ENCODE measurements around the gene CHFR.
"Not testable (repeated sequence)": the region's sequence is repeated elsewhere in the genome, so short reads cannot be mapped to it uniquely, and the experiment has no call there.

Gene CHFR

DNA sequence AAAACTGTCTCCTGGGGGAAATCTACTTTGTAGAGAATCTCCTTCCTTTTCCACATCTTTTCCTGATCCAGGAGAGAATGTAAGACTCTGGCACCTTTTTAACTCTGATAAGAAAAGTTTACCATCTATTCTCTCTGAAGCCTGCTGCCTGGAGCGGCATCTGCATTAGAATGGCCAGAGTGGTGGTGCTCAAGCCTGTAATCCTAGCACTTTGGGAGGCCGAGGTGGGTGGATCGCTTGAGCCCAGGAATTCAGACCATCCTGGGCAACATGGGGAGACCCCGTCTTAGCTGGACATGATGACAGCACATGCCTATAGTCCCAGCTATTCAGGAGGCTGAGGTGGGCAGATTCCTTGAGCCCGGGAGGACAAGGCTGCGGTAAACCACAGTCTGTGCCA lies 1.4 kb upstream of the CHFR start:
- H3K4me3 ChIP-seq: peak overlapping the region in 8 of 10 experiments; percentile 80 to 98 (median 88); a peak in 7 of 20 replicates
- no peak overlapping the region; a peak in 1 of 22 replicates for H3K9ac ChIP-seq
- H3K27me3 ChIP-seq: no peaks in the 10 kb centered on the region
- peaks cover 23 to 34% (median 28%) of the 10 kb centered on the region in 11 experiments for H3K36me3 ChIP-seq
- peak overlapping the region in 7 of 11 experiments; percentile 81 to 92 (median 86); a peak in 7 of 22 replicates for H3K4me2 ChIP-seq
- H3K9me3 ChIP-seq (replicated peaks in 1 of 11): peaks cover 39 to 90% (median 68%) of the 10 kb centered on the region in 11 experiments
- peak overlapping the region in 1 of 11 experiments; percentile 98; a peak in 1 of 22 replicates for H3K27ac ChIP-seq
- H4K20me1 ChIP-seq: no peaks in the 10 kb centered on the region
- no peak for TF ChIP-seq Cebpa-rat (IDR thresholded peaks at IDR 0.05)
- H3K4me1 ChIP-seq: peaks cover 0 to 11% (median 8%) of the 10 kb centered on the region in 10 experiments; a peak in 8 of 20 replicates

DNA sequence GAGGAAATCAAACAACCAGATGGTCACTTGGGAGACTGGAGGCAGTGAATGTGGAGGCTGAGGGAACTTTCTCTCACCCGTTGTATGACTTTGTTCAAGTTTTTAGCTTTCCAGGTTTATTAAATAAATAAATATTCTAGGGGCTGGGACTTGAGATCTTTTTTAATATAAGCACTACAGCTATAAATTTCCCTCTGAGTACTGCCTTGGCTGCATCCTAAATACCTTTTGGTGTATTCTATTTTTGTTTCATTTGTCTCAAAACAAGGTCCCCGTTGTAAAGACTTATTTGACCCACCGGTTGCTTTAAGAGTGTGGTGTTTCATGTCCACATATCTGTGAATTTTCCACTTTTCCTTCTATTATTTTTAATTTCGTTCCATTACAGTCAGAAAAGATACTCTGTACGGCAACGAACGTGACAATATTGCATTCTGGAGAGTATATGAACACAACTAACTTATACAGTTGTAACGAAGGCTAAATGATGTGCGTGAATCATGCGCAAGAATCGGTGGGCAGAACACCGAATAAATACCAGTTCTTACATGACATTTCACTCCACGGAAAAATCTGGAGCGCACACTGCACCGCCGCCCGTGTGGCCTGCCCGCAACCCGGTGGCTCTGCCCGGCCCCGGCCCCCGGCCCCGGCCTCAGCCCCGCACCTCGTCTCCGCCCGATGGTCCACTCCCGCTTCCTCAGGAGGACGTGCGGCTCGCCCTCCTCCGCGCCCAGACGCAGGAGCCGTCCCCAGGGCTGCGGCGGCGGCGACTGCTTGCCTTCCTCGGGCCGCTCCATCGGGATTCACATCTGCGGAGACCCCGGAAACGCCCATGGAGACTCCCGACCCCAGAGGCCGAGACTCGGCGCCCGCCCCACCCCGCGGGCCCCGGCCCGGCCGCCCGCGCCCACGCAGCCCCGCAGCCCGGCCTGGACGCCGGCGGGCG lies 602 bp downstream of the CHFR start:
- Histone ChIP-seq H3K27me3 (no peaks in the 10 kb centered on the region), H3K4me2 (peak overlapping the region; percentile 52 to 84 (median 69))

DNA sequence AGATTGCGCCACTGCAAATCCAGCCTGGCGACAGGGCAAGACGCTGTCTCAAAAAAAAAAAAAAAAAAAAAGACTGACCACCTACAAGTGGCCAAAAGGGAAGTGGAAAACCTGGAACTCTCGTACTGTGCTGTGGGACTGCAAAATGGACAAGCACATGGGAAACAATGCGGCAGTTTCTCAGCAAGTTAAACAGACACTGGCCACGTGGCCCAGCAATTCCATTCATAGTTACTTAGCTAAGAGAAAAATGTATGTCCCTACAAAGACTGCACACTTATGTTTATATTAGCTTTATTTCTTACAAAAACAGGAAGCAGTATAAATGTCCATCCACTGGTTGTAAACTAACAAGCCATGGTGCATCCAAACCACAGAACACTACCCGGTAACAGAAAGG lies 5.6 kb downstream of the CHFR start:
- Histone ChIP-seq H4K20me1 (peaks cover 0 to 61% (median 4%) of the 10 kb centered on the region in 11 experiments; a peak in 10 of 22 replicates), H3K4me2 (peak overlapping the region in 2 of 11 experiments; percentile 12 to 47; a peak in 4 of 22 replicates), H3K27ac (no peak overlapping the region), H3K9me3 (replicated peaks in 1 of 11) (peaks cover 24 to 75% (median 63%) of the 10 kb centered on the region in 11 experiments), H3K9ac (no peak overlapping the region), H3K4me3 (no peak overlapping the region), H3K27me3 (no peaks in the 10 kb centered on the region), H3K36me3 (peaks cover 86 to 99% (median 93%) of the 10 kb centered on the region in 11 experiments), H3K4me1 (peaks cover 0 to 22% (median 0%) of the 10 kb centered on the region in 10 experiments; a peak in 5 of 20 replicates)
- TF ChIP-seq Cebpa-rat (IDR thresholded peaks at IDR 0.05): no peak

More for the DNA sequence above, 602 bp downstream of the CHFR start:
- no peak for TF ChIP-seq Cebpa-rat (IDR thresholded peaks at IDR 0.05)
- Histone ChIP-seq H4K20me1 (peaks cover 0 to 13% (median 0%) of the 10 kb centered on the region in 11 experiments; a peak in 10 of 22 replicates), H3K4me3 (peak overlapping the region; percentile 80 to 98 (median 89)), H3K27ac (peak overlapping the region; percentile 93 to 99 (median 97)), H3K9ac (peak overlapping the region; percentile 82 to 97 (median 92)), H3K4me1 (peaks cover 0 to 23% (median 8%) of the 10 kb centered on the region in 10 experiments; a peak in 11 of 20 replicates), H3K9me3 (replicated peaks in 1 of 11) (peaks cover 57 to 94% (median 77%) of the 10 kb centered on the region in 11 experiments), H3K36me3 (peaks cover 43 to 55% (median 46%) of the 10 kb centered on the region in 11 experiments)

DNA sequence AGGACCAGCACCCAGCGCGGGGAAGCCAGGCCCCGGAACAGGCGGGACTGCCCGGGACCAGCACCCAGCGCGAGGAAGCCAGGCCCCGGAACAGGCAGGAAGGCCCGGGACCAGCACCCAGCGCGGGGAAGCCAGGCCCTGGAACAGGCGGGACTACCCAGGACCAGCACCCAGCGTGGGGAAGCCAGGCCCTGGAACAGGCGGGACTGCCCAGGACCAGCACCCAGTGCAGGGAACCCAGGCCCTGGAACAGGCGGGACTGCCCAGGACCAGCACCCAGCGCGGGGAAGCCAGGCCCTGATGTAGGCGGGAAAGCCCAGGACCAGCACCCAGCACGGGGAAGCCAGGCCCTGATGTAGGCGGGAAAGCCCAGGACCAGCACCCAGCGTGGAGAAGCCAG lies 12.8 kb downstream of the CHFR start:
- H3K4me1 ChIP-seq; H3K9me3 ChIP-seq (replicated peaks in 1 of 11); H3K4me3 ChIP-seq; H3K4me2 ChIP-seq; H3K27me3 ChIP-seq; H3K27ac ChIP-seq: not testable (repeated sequence)
- H3K36me3 ChIP-seq: peaks cover 93 to 100% (median 100%) of the 10 kb centered on the region in 11 experiments
- peak overlapping the region in 3 of 11 experiments; percentile 9 to 29 (median 12); a peak in 1 of 22 replicates for H3K9ac ChIP-seq
- H4K20me1 ChIP-seq: peaks cover 0 to 84% (median 31%) of the 10 kb centered on the region in 11 experiments; a peak in 17 of 22 replicates

DNA sequence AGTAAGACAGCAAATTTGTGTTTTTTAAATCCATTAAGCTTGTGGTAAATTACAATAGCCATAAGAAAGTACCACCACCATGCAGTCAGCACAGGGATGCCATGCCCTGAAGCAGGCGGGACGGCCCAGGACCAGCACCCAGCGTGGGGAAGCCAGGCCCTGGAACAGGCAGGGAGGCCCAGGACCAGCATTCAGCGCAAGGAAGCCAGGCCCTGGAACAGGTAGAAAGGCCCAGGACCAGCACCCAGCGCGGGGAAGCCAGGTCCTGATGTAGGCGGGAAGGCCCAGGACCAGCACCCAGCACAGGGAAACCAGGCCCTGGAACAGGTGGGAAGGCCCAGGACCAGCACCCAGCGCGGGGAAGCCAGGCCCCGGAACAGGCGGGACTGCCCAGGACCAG lies 13.2 kb downstream of the CHFR start:
- Histone ChIP-seq H3K27me3 (no peaks in the 10 kb centered on the region), H3K4me3 (no peak overlapping the region), H3K9me3 (replicated peaks in 1 of 11) (0 out of 22 replicates have a peak, but pooled peaks cover 0 to 3% (median 0%) of the 10 kb centered on the region in 11 experiments), H3K4me2 (no peak overlapping the region), H3K9ac (peak overlapping the region in 3 of 11 experiments; percentile 9 to 29 (median 12); a peak in 1 of 22 replicates), H3K36me3 (peaks cover 92 to 100% (median 100%) of the 10 kb centered on the region in 11 experiments), H3K4me1 (peaks cover 0 to 6% (median 0%) of the 10 kb centered on the region in 10 experiments; a peak in 6 of 20 replicates), H4K20me1 (peaks cover 0 to 84% (median 31%) of the 10 kb centered on the region in 11 experiments; a peak in 17 of 22 replicates), H3K27ac (no peak overlapping the region)
- TF ChIP-seq Cebpa-rat (IDR thresholded peaks at IDR 0.05): no peak

DNA sequence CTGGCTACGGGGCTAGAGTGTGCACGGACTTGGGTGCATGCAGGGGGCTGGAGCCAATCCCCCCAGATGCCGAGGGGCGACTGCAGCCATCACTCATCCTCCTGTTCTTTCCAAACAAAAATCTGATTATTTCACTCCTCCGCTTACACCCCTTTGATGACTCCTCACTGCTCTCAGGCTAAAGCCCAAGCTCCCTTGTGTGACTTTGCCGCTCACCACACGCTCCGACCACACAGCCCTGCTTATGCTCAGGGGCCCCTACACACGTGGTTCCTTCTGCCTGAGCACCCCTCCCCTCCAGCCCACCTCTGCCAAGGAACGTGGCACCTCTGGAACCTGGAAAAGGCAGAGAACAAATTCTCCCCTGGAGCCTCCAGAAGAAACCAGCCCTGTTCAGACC lies 13.7 kb downstream of the CHFR start:
- peaks cover 0 to 7% (median 0%) of the 10 kb centered on the region in 10 experiments; a peak in 6 of 20 replicates for H3K4me1 ChIP-seq
- H3K4me3 ChIP-seq: no peak overlapping the region
- H3K36me3 ChIP-seq: peaks cover 88 to 97% (median 96%) of the 10 kb centered on the region in 11 experiments
- H3K27ac ChIP-seq: no peak overlapping the region
- TF ChIP-seq Cebpa-rat (IDR thresholded peaks at IDR 0.05): no peak
- no peak overlapping the region for H3K4me2 ChIP-seq
- no peaks in the 10 kb centered on the region for H3K27me3 ChIP-seq
- no peaks in the 10 kb centered on the region for H3K9me3 ChIP-seq (replicated peaks in 1 of 11)
- H4K20me1 ChIP-seq: peaks cover 0 to 80% (median 31%) of the 10 kb centered on the region in 11 experiments; a peak in 17 of 22 replicates
- 0 out of 22 replicates have a peak overlapping the region, but pooled peaks of 1 of the 11 experiments have one; percentile 9 for H3K9ac ChIP-seq

DNA sequence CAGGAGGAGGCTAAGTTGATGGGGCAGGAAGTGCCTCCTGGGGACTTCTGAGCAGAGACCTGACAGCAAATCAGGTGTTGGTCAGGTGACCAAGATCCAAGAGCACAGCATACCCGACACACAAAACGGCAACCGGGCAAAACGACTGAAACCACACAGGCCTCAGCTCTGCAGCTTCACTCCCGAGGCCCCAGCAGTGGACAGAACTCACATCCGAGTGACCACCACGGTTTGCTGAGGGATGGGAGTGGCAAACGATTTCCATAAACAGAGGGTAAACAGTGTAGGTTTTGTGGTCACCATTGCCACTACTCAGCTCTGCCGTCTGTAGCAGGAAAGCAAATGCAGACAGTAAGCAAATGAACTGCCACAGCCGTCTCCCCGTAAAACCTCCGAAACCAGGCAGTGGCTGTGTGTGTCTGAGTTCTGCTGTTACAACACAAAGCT lies 14.4 kb downstream of the CHFR start:
- H3K9ac ChIP-seq: no peak overlapping the region
- H3K27me3 ChIP-seq: no peaks in the 10 kb centered on the region
- H3K4me1 ChIP-seq: peaks cover 0 to 12% (median 5%) of the 10 kb centered on the region in 10 experiments; a peak in 16 of 20 replicates
- H4K20me1 ChIP-seq: peaks cover 0 to 73% (median 31%) of the 10 kb centered on the region in 11 experiments; a peak in 17 of 22 replicates
- H3K4me3 ChIP-seq: no peak overlapping the region
- H3K4me2 ChIP-seq: no peak overlapping the region
- peaks cover 84 to 93% (median 89%) of the 10 kb centered on the region in 11 experiments for H3K36me3 ChIP-seq
- H3K27ac ChIP-seq: no peak overlapping the region
- TF ChIP-seq Cebpa-rat (IDR thresholded peaks at IDR 0.05): no peak
- 0 out of 22 replicates have a peak, but pooled peaks cover 0 to 2% (median 0%) of the 10 kb centered on the region in 11 experiments for H3K9me3 ChIP-seq (replicated peaks in 1 of 11)

DNA sequence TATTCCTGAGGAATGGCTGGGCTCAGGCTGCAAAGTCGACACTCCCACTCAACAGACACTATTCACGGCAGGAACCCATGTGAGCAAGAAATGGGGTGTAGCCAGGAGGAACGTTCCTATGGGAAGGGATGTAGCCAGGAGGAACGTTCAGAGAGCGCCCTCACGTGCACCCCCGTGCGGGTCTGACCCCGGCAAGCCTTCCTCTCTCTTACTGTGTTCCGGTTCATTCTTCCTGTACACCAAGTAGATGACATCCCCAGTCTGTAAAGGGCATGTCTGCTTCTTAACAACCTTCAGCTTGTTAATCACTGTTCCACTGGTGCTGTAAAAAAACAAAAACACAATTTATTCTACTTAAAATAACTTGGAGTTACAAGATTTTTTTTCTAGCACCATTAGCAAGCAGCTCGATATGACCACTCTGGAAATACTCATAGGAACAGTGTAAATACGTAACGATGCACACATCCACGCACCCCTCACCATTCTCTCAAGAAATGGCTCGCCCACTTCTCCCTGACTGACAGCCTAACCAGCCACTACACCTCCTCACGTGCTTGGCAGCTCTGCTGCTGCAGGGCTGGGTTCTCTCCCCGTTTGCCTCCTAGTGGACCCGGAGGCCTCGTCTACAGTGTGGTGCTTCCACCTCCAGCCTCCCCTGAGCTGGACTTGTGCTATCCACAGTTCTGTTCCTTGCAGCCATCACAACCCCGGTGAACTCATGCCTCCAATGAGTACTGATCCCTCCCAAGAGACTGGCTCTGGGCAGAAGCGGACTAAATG lies 15.1 kb downstream of the CHFR start:
- Histone ChIP-seq H3K27ac (no peak overlapping the region), H3K9ac (no peak overlapping the region), H3K27me3 (no peaks in the 10 kb centered on the region), H3K4me3 (no peak overlapping the region), H3K4me2 (no peak overlapping the region), H4K20me1 (peaks cover 0 to 68% (median 31%) of the 10 kb centered on the region in 11 experiments; a peak in 17 of 22 replicates), H3K9me3 (replicated peaks in 1 of 11) (peaks cover 0 to 7% (median 0%) of the 10 kb centered on the region in 11 experiments; a peak in 4 of 22 replicates), H3K4me1 (peaks cover 4 to 20% (median 13%) of the 10 kb centered on the region in 10 experiments; a peak in 19 of 20 replicates), H3K36me3 (peaks cover 79 to 93% (median 82%) of the 10 kb centered on the region in 11 experiments)
- no peak for TF ChIP-seq Cebpa-rat (IDR thresholded peaks at IDR 0.05)
